ENCODE results near the gene SH2D1B.

DNA sequence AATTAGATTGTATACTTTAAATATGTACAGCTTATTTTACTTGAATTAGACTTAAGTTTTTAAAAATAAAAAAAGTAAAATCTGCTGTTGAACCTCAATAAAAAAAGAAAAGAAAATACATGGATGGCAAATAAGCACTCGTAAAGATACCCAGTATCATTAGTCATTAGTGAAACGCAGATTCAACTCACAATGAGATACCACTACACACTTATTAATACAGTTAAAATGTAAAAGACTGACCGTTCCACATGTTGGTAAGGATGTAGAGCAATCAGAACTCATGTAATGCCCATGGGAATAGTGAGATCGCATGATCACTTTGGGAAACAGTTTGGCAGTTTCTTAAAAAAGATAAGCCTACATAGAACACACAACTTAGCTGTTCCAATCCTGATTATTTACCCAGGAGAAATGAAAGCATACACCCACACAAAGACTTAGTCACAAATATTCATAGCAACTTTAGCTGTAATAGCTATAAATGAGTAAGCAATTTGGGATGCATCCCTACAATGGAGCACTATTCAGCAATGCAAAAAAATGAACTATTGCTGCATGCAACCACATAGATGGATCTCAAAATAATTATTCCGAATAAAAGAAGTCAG lies 7.3 kb downstream of the SH2D1B start:
- TF ChIP-seq SMC3 (IDR thresholded peaks at IDR 0.05; ENCODE audit: low read depth, low read length) = no peak
- TF ChIP-seq, protein P1, sequence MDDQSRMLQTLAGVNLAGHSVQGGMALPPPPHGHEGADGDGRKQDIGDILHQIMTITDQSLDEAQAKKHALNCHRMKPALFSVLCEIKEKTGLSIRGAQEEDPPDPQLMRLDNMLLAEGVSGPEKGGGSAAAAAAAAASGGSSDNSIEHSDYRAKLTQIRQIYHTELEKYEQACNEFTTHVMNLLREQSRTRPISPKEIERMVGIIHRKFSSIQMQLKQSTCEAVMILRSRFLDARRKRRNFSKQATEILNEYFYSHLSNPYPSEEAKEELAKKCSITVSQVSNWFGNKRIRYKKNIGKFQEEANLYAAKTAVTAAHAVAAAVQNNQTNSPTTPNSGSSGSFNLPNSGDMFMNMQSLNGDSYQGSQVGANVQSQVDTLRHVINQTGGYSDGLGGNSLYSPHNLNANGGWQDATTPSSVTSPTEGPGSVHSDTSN (IDR thresholded peaks at IDR 0.05) = no peak
- TF ChIP-seq, protein P2, sequence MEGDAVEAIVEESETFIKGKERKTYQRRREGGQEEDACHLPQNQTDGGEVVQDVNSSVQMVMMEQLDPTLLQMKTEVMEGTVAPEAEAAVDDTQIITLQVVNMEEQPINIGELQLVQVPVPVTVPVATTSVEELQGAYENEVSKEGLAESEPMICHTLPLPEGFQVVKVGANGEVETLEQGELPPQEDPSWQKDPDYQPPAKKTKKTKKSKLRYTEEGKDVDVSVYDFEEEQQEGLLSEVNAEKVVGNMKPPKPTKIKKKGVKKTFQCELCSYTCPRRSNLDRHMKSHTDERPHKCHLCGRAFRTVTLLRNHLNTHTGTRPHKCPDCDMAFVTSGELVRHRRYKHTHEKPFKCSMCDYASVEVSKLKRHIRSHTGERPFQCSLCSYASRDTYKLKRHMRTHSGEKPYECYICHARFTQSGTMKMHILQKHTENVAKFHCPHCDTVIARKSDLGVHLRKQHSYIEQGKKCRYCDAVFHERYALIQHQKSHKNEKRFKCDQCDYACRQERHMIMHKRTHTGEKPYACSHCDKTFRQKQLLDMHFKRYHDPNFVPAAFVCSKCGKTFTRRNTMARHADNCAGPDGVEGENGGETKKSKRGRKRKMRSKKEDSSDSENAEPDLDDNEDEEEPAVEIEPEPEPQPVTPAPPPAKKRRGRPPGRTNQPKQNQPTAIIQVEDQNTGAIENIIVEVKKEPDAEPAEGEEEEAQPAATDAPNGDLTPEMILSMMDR (IDR thresholded peaks at IDR 0.05) = no peak
- no peak for TF ChIP-seq RFX5 (IDR thresholded peaks at IDR 0.05; ENCODE audit: low read length)
- TF ChIP-seq, protein P3, sequence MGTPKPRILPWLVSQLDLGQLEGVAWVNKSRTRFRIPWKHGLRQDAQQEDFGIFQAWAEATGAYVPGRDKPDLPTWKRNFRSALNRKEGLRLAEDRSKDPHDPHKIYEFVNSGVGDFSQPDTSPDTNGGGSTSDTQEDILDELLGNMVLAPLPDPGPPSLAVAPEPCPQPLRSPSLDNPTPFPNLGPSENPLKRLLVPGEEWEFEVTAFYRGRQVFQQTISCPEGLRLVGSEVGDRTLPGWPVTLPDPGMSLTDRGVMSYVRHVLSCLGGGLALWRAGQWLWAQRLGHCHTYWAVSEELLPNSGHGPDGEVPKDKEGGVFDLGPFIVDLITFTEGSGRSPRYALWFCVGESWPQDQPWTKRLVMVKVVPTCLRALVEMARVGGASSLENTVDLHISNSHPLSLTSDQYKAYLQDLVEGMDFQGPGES (IDR thresholded peaks at IDR 0.05; ENCODE audit: low read depth, low read length) = no peak
- no peak for TF ChIP-seq SIN3A (IDR thresholded peaks at IDR 0.05; ENCODE audit: borderline replicate concordance, low read depth, low read length)
- no peak for TF ChIP-seq EZH2phosphoT487 (IDR thresholded peaks at IDR 0.05; ENCODE audit: borderline replicate concordance, low read depth)
- TF ChIP-seq EP300 (IDR thresholded peaks at IDR 0.05; ENCODE audit: borderline replicate concordance in 1 of 2, low read depth in 1 of 2, low read length in 1 of 2) = no peak
- TF ChIP-seq, protein P4, sequence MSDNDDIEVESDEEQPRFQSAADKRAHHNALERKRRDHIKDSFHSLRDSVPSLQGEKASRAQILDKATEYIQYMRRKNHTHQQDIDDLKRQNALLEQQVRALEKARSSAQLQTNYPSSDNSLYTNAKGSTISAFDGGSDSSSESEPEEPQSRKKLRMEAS (IDR thresholded peaks at IDR 0.05; ENCODE audit: low read depth) = no peak
- TF ChIP-seq RAD21 (IDR thresholded peaks at IDR 0.05; ENCODE audit: low read length) = no peak
- TF ChIP-seq NFIC (IDR thresholded peaks at IDR 0.05; ENCODE audit: borderline replicate concordance) = no peak
- TF ChIP-seq CHD2 (IDR thresholded peaks at IDR 0.05; ENCODE audit: low read length, partially characterized antibody) = no peak

All from SK-N-SH (cell line).